SH-SY5Y (cell line): ENCODE measurements around the gene HPGDS.

ENCODE experiments used
- GATA2 ChIP-seq: IDR thresholded peaks from 2 replicates; pipeline ENCODE4 v1.6.1; 2011; ENCODE audit warnings: mild to moderate bottlenecking, low read depth, low read length
- GATA3 ChIP-seq: IDR thresholded peaks from 2 replicates; pipeline ENCODE4 v1.6.1; 2011; ENCODE audit warnings: low read depth, mild to moderate bottlenecking, low read length, moderate library complexity

DNA sequence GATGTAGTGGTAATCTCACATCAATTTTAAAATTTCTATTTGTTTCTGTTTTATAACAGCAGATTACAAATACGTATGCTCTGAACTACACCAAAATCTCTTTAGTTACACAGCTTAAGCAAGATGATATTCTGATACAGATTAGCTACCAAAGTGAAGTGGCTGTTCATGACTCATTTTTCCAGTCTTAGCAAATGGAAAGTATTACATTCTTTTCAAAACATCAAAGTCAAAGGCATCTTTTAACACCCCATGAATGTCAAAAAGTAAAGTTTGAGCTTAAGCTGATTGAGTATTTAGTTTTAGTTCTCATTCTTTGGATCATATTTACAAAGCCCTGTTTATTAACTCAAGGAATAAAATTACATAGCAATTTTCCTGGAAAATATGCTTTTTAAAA lies 6.6 kb upstream of the HPGDS start:
- TF ChIP-seq GATA2 (no peak), GATA3 (no peak)
